HG03378 (cell line): ENCODE measurements around the gene NTHL1.

Experiments
- ATAC-seq: cut with Tn5 transposase; IDR thresholded peaks from one replicate; pipeline ENCODE4 v1.9.1; 2021; ENCODE audit warnings: mild to moderate bottlenecking, moderate library complexity; ENCODE audit not compliant: unreplicated experiment

The NTHL1 gene

GRCh38 chr16:2047330-2048115, at the start of gene NTHL1, which contains the start of gene TSC2:
NTHL1 (minus strand) TSS chr16:2047834; CDS start chr16:2047823, 11 bp downstream.
TSC2 (plus strand) TSS chr16:2047985; CDS start chr16:2048616, 631 bp downstream.
- peak; percentile 86 for ATAC-seq

GRCh38 chr16:2096853-2097595, 49.4 kb upstream of the NTHL1 start:
- ATAC-seq: no peak

- no peak for ATAC-seq
These were observed 48.4 kb upstream of the NTHL1 start for GRCh38 chr16:2095918-2096582.

GRCh38 chr16:2095315-2095853, 47.8 kb upstream of the NTHL1 start:
- ATAC-seq: no peak

DNA sequence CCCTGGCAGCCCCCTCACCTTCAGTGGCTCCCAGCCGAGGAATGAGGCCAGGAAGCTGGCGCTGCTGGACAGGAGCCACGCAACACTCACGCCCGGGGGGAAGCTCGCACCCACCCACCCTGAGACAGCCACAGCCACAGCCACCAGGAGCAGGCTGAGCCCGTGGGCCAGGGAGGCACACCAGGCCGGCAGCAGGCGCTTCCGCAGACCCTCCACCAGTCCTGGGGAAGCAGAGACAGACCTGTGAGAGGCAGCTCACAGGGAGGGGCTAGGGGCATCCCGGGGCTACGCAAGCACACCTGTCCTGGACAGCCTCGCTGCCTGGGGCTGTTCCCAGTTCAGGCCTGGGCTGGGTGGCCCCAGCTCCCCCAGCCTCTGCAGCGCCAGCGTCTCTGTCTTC, 46.2 kb upstream of the NTHL1 start:
- ATAC-seq: no peak

- no peak for ATAC-seq
These were observed 45.2 kb upstream of the NTHL1 start for GRCh38 chr16:2092866-2093265.

DNA sequence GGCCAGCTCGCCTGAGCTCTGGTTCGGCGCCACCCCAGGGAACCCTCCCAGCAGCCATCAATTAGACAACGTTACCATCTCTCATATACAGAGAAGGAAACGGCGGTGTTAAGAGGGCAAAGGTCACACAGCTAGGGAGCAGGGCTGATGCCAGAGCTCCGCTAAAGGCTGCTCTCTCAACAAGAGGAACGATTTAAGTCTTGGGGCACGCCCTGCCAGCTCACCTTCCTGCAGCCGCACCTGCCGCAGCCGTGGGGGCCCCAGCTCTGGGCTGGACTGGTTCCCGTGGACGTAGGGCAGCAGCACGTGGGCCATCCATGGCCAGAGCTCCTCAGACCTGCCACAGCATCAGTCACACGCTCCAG, 44.6 kb upstream of the NTHL1 start:
- no peak for ATAC-seq

- ATAC-seq: no peak
These were observed 44.1 kb upstream of the NTHL1 start for GRCh38 chr16:2091547-2092255.

- no peak for ATAC-seq
These were observed 43.3 kb upstream of the NTHL1 start for GRCh38 chr16:2090777-2091546.

DNA sequence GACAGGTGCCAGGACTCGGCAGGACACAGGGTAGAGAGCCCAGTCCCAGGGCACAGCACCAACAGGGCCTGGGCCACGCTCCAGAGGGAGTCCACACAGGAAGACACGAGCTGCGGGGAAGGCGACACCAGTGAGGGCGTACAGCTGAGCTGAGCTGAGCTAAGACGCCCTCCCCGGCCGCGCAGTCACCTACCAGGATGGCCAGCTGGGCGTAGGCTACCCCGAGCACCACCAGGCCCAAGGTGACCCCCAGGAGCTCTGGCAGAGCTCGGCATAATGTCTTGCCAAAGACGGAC, 42.8 kb upstream of the NTHL1 start:
- no peak for ATAC-seq

DNA sequence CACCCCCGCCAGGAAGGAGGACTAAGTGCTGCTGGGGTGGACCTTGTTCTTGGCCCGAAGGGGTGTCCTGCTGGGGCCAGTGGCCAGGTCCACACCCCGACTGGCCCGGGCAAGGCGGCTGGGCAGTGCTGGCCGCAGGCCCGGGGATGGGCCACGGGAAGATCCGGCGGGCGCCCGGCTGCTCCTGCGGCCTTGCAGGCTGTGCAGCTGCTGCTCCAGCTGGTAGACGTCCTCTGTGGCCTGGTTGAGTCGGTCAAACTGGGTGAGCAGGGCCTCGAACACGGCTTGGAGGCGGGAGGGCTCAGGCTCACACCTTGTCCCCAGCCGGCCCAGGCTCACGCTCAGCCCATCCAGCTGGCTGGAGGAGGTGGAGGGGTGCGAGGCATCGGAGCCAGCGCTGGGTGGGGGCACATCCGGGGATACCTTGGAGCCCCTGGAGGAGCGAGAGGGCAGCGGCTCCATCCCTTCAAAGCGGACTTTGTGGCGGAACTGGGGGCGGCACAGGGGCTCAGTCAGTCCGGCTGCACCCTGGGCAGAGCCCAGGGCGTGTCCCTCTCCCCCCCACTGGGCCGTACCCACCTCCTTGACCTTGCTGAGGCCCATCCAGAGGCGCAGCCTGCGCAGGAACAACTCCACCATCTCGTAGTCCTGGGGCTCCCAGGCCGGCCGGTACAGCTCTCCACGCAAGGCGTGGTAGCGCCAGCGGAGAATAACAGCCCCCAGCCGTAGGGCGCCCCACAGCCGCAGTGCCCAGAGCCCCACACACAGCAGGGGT, 42.3 kb upstream of the NTHL1 start:
- ATAC-seq: no peak

- ATAC-seq: no peak
These were observed 41.2 kb upstream of the NTHL1 start for GRCh38 chr16:2088759-2089358.

DNA sequence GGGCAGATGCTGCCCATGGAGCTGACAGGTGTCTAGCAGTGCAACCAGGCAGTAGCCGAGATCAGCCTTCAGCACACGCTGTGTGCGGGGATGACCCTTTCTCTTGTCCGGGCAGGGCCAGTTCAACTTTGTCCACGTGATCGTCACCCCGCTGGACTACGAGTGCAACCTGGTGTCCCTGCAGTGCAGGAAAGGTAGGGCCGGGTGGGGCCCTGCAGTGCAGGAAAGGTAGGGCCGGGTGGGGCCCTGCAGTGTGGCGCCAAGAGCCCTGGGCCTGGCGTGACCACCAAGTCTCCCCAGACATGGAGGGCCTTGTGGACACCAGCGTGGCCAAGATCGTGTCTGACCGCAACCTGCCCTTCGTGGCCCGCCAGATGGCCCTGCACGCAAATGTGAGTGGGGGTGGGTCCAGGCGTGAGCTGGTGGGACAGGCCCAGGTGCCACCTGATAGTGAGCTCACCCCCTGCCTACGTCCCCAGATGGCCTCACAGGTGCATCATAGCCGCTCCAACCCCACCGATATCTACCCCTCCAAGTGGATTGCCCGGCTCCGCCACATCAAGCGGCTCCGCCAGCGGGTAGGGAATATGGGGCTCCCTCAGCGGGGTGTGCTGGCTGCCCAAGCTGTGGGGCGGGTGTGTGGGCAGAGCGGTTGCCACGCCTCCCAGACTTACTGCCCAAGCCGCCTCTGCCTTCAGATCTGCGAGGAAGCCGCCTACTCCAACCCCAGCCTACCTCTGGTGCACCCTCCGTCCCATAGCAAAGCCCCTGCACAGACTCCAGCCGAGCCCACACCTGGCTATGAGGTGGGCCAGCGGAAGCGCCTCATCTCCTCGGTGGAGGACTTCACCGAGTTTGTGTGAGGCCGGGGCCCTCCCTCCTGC, 40.4 kb upstream of the NTHL1 start:
- no peak for ATAC-seq

GRCh38 chr16:2086812-2087747, 39.4 kb upstream of the NTHL1 start:
- ATAC-seq: no peak

DNA sequence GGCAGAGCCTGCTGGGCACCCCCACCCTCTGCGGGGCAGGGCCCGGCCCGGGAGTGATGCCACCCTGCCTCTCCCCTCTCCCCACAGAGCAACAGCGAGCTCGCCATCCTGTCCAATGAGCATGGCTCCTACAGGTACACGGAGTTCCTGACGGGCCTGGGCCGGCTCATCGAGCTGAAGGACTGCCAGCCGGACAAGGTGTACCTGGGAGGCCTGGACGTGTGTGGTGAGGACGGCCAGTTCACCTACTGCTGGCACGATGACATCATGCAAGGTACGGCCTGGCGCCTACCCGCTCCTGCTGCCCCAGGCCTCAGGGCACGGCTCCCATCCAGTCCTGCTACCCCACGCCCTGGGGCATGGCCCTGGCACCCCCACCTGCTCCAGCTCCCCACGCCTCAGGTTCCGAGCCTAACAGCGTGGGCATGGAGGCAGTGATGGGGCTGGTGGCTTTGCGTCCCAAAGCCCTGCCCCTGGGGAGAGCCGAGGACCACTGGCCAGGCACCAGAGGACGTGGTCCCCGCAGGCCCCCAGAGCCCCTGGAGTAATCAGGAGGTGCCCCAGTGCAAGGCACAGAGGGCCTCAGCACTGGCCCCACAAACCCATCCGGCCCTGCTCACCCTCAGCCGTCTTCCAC, 38.6 kb upstream of the NTHL1 start:
- ATAC-seq: no peak

DNA sequence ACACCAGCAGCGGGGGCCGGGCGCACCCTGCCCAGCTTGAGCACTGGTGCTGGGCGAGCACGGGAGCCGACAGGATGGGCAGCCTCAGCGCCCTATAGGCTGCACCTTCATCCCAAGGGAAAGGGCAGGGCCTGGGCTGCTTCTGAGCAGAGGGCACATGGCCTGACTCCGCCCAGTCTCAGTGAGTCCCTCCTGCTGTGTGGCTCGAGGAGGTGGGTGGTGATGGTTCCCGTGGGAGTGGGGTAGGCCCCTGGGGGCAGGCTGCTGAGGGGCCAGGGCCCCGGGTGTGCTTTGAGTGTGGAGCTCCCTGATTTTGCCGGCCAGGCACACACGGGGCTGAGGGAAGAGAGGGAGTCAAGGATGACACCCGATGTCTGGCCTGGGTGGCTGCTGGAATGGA, 38.0 kb upstream of the NTHL1 start:
- no peak for ATAC-seq
